IMR-90 (cell line): ENCODE results near the gene ASH1L. TPM values are rescaled to one million over a fixed set of nuclear protein-coding genes. Genes with fewer than 3 reads are reported as not detected.
A peak's percentile ranks its signal among the peaks of the same experiment; 100 is the strongest.

Source experiments
- ATAC-seq: fragments of 200-7000 bp; cut with Tn5 transposase; 2 replicates; pipeline ENCODE4 v1.9.1; 2020; ENCODE audit warnings: low read depth, mild to moderate bottlenecking, moderate library complexity
- BruUV-seq: library from RNA; stranded (reverse); fragments of 400-500 nt; replicated peaks from 2 replicates; lab custom pipeline; 2021; lab: Mats Ljungman, UMichigan
- CTCF ChIA-PET: fragments of 300-600 bp; formaldehyde crosslinking; extraction: SDS; loops from one replicate; lab custom pipeline; 2021; ENCODE audit warnings: antibody characterized with exemption; lab: Yijun Ruan, JAX
- POLR2A ChIA-PET: fragments of 300-600 bp; sonication (Branson Sonifier 250); formaldehyde crosslinking; loops from one replicate; lab custom pipeline; 2022; ENCODE audit warnings: antibody characterized with exemption; ENCODE audit not compliant: unreplicated experiment; lab: Charles Lee
- DNase-seq: peaks from one replicate; pipeline ENCODE4 v3.0.0; 2013
- H2AFZ ChIP-seq: replicated peaks from 2 replicates; pipeline ENCODE3; 2013; ENCODE audit warnings: low read length, mild to moderate bottlenecking; ENCODE audit not compliant: poor library complexity
- H2AK5ac ChIP-seq: 2 replicates; pipeline ENCODE4 v1.6.1; 2013; ENCODE audit warnings: low read depth, low read length, inconsistent platforms
- H2AK9ac ChIP-seq: replicated peaks from 2 replicates; pipeline ENCODE3; 2013; ENCODE audit warnings: mild to moderate bottlenecking, low read depth, low read length, moderate library complexity; ENCODE audit not compliant: poor library complexity
- H2BK120ac ChIP-seq: 2 replicates; pipeline ENCODE4 v1.6.1; 2013; ENCODE audit warnings: low read depth, low read length, inconsistent platforms
- H2BK15ac ChIP-seq: 3 replicates; pipeline ENCODE4 v1.6.1; 2013; ENCODE audit warnings: low read depth, low read length, inconsistent platforms
- H2BK20ac ChIP-seq: 2 replicates; pipeline ENCODE4 v1.6.1; 2013; ENCODE audit warnings: low read depth, mild to moderate bottlenecking, inconsistent platforms, low read length, moderate library complexity
- H2BK5ac ChIP-seq: 2 replicates; pipeline ENCODE4 v1.6.1; 2013; ENCODE audit warnings: mild to moderate bottlenecking, low read depth, low read length, inconsistent platforms; ENCODE audit not compliant: poor library complexity, severe bottlenecking
- H3K14ac ChIP-seq: replicated peaks from 2 replicates; pipeline ENCODE4 v1.6.1; 2013; ENCODE audit warnings: low read depth, low read length, inconsistent platforms
- H3K18ac ChIP-seq: 2 replicates; pipeline ENCODE4 v1.6.1; 2013; ENCODE audit warnings: low read depth, low read length, control low read depth
- H3K23ac ChIP-seq: 2 replicates; pipeline ENCODE4 v1.6.1; 2013; ENCODE audit warnings: low read depth, low read length, inconsistent platforms
- H3K27ac ChIP-seq: 2 replicates; pipeline ENCODE4 v1.5.1; 2013; ENCODE audit warnings: mild to moderate bottlenecking, control low read depth, low read length; ENCODE audit not compliant: insufficient read depth
- H3K27me3 ChIP-seq: 2 replicates; pipeline ENCODE4 v1.6.1; 2013; ENCODE audit warnings: low read length; ENCODE audit not compliant: control insufficient read depth, insufficient read depth
- H3K36me3 ChIP-seq: 2 replicates; pipeline ENCODE4 v1.6.1; 2013; ENCODE audit warnings: low read length, mixed read lengths; ENCODE audit not compliant: control insufficient read depth, insufficient read depth
- H3K4ac ChIP-seq: 2 replicates; pipeline ENCODE4 v1.6.1; 2013; ENCODE audit warnings: low read depth, low read length, inconsistent platforms
- H3K4me1 ChIP-seq: 2 replicates; pipeline ENCODE4 v1.6.1; 2013; ENCODE audit warnings: low read length, mixed read lengths; ENCODE audit not compliant: control insufficient read depth, insufficient read depth
- H3K4me2 ChIP-seq: 2 replicates; pipeline ENCODE4 v1.6.1; 2013; ENCODE audit warnings: low read depth, mild to moderate bottlenecking, control low read depth, low read length, moderate library complexity
- H3K4me3 ChIP-seq: 2 replicates; pipeline ENCODE4 v1.5.1; 2013; ENCODE audit warnings: low read depth, mild to moderate bottlenecking, control low read depth, low read length, moderate library complexity; ENCODE audit not compliant: insufficient read depth
- H3K56ac ChIP-seq: 2 replicates; pipeline ENCODE4 v1.6.1; 2013; ENCODE audit warnings: low read length, inconsistent platforms; ENCODE audit not compliant: insufficient read depth; ENCODE audit errors: extremely low read depth
- H3K79me1 ChIP-seq, 2 experiments: 2 replicates each; pipeline ENCODE4 v1.6.1; 2013; ENCODE audit warnings: low read length in 2 of 2, inconsistent platforms in 1 of 2, low read depth in 1 of 2
- H3K9ac ChIP-seq: 2 replicates; pipeline ENCODE4 v1.6.1; 2013; ENCODE audit warnings: low read depth, low read length, control low read depth
- H3K9me1 ChIP-seq: 2 replicates; pipeline ENCODE4 v1.6.1; 2013; ENCODE audit warnings: low read length, inconsistent platforms; ENCODE audit not compliant: insufficient read depth
- H3K9me3 ChIP-seq: 2 replicates; pipeline ENCODE4 v1.6.1; 2013; ENCODE audit warnings: low read length; ENCODE audit not compliant: control insufficient read depth, insufficient read depth
- H4K20me1 ChIP-seq: 2 replicates; pipeline ENCODE4 v1.6.1; 2013; ENCODE audit warnings: low read length, inconsistent platforms; ENCODE audit not compliant: insufficient read depth
- H4K5ac ChIP-seq: 2 replicates; pipeline ENCODE4 v1.6.1; 2013; ENCODE audit warnings: mild to moderate bottlenecking, low read depth, low read length, control low read depth
- H4K8ac ChIP-seq, 2 experiments: 2 replicates each; pipeline ENCODE4 v1.6.1; 2013; ENCODE audit warnings: low read depth in 2 of 2, low read length in 2 of 2, control low read depth in 1 of 2, inconsistent platforms in 1 of 2
- H4K91ac ChIP-seq: 2 replicates; pipeline ENCODE4 v1.6.1; 2013; ENCODE audit warnings: low read depth, low read length, inconsistent platforms; ENCODE audit not compliant: insufficient read depth
- MXI1 ChIP-seq: IDR thresholded peaks from 2 replicates; pipeline ENCODE4 v1.6.1; 2012; ENCODE audit warnings: low read depth, mild to moderate bottlenecking, low read length, moderate library complexity, borderline replicate concordance
- POLR2A ChIP-seq: IDR thresholded peaks from 2 replicates; pipeline ENCODE4 v1.6.1; 2012; ENCODE audit warnings: mild to moderate bottlenecking, low read depth, low read length
- SMC3 ChIP-seq: fragments of 150-350 bp; IDR thresholded peaks from 2 replicates; pipeline ENCODE4 v1.6.1; 2016; ENCODE audit warnings: low read depth, mild to moderate bottlenecking, antibody characterized with exemption, low read length, moderate library complexity
- WGBS, 2 experiments: methylation state at CpG; one replicate each; pipeline versions ENCODE4 v1.1.5 to v1.1.7; 2013; ENCODE audit warnings: missing lambda C conversion rate in 2 of 2; ENCODE audit not compliant: insufficient read length in 1 of 2; ENCODE audit errors: extremely low coverage in 2 of 2; 5-methylcytosine and 5-hydroxymethylcytosine counted together
- dilution Hi-C: fragments of 300-500 bp; cut with HindIII; formaldehyde crosslinking; loops from one replicate; pipeline ENCODE4 v1.14.3; 2018; ENCODE audit warnings: low sequenced_read_pairs; ENCODE audit not compliant: unreplicated experiment
- in situ Hi-C: fragments of 300-500 bp; cut with MboI; formaldehyde crosslinking; loops from 3 replicates; pipeline ENCODE4 v1.14.3; 2019; ENCODE audit warnings: low sequenced_read_pairs, inconsistent platforms, mixed read lengths
- intact Hi-C: fragments of 100-400 bp; cut with micrococcal nuclease; formaldehyde crosslinking; loops from 2 replicates; pipeline ENCODE4 v1.10.0; 2022
- polyA plus RNA-seq, 3 experiments: library from polyadenylated mRNA; depleted of rRNA; stranded (reverse); fragments of >200 nt; gene quantifications; 2 replicates each; pipeline ENCODE4 v1.2.3, GENCODE V29; 2012; ENCODE audit warnings: low replicate concordance in 1 of 3
- total RNA-seq: library from RNA; depleted of rRNA; stranded (reverse); fragments of >200 nt; gene quantifications from 2 replicates; pipeline ENCODE4 v1.2.3, GENCODE V29; 2012
- TF ChIP-seq, protein P1 (sequence below): fragments of 150-350 bp; IDR thresholded peaks from 2 replicates; pipeline ENCODE4 v1.6.1; 2017; ENCODE audit warnings: mild to moderate bottlenecking, antibody characterized with exemption, low read length, low read depth

ASH1L gene
- total and polyA plus RNA-seq, 2 of the 4 experiments (the other 2 are of a cell fraction): 13.7 to 18.5 TPM

DNA sequence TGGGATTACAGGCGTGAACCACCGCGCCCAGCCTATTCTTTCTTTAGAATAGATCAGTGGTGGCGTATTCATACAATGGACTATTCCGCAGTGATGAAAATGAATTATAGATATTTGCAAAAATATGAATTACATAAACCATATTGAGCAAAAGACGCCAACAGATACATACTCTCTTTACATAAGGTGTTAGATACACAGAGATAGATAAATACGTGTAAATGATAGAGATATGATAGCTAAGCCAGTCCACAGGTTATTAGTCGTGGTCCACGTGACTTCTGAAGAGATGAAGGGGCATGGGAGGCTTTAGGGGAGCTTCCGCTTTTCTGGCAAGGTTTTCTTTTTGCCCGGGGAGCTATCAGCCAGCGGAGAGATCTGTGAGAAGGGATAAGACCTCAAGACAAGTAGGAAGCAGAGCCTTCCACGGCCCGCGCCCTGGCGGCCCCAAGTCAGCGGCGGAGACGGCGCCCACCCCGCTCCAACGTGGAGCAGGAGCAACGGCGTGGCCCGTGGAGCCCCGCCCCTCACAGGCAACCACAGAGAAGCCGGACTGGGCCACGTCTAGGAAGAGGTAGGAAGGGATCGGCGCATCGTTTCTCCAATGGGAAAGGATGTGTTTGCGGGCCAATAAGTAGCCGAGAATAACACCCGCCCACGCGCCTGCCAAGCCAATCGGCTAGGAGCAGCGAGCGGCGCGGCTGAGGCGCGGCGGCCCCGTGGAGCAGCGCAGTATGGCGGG, 47.1 kb upstream of the ASH1L start, which contains the start of gene MSTO1:
MSTO1 (plus strand) TSS at position 704 of the 742 bp plus-strand sequence; CDS start at position 735, 31 bp downstream.
- Histone ChIP-seq H2BK5ac (peak within 1 kb of the TSS; percentile 88), H3K4me3 (peak within 1 kb of the TSS; percentile 79), H3K9me1 (no peaks in the 10 kb centered on the region), H2BK15ac (peak within 1 kb of the TSS; percentile 10; the same call in 1 of the 3 replicates), H3K79me1 (no peaks in the 10 kb centered on the region), H3K9me3 (no peaks in the 10 kb centered on the region), H3K36me3 (peaks cover 11% of the 10 kb centered on the region; the same call in 1 of the 2 replicates), H3K23ac (peak within 1 kb of the TSS; percentile 25; the same call in 1 of the 2 replicates), H3K4ac (peak within 1 kb of the TSS; percentile 77), H3K27ac (peak within 1 kb of the TSS; percentile 93), H2BK20ac (no peak within 1 kb of the TSS), H3K56ac (peak within 1 kb of the TSS; percentile 93), H2AFZ (peak within 1 kb of the TSS; percentile 97), H4K5ac (peak within 1 kb of the TSS; percentile 97), H3K9ac (peak within 1 kb of the TSS; percentile 77), H4K8ac (peak within 1 kb of the TSS; percentile 72 to 95), H3K4me1 (no peaks in the 10 kb centered on the region), H3K4me2 (peak within 1 kb of the TSS; percentile 85), H2AK5ac (peak within 1 kb of the TSS; percentile 79), H3K18ac (no peak within 1 kb of the TSS; the same call in 1 of the 2 replicates), H2BK120ac (no peak within 1 kb of the TSS; the same call in 1 of the 2 replicates), H3K14ac (peak within 1 kb of the TSS; percentile 88), H4K20me1 (no peaks in the 10 kb centered on the region), H4K91ac (peak within 1 kb of the TSS; percentile 73; the same call in 1 of the 2 replicates), H2AK9ac (peak within 1 kb of the TSS; percentile 84), H3K27me3 (no peaks in the 10 kb centered on the region)
- 4% methylated on average over 11 of the region's 47 CpGs; no CpG with 5 or more reads in 1 of the 2 experiments for WGBS, 2 experiments
- in situ Hi-C loops: no loop called here
- no TSS peak for BruUV-seq
- POLR2A ChIA-PET: interaction anchor here (0.6 kb wide), 1 partner anchor 385 kb away, joined by 4 read pairs; no protein-coding TSS in a partner anchor
- DNase-seq (peak; percentile 98), ATAC-seq (peak; percentile 98)
- peak; percentile 66 for TF ChIP-seq POLR2A
- no peak for TF ChIP-seq SMC3
- TF ChIP-seq, protein P1, sequence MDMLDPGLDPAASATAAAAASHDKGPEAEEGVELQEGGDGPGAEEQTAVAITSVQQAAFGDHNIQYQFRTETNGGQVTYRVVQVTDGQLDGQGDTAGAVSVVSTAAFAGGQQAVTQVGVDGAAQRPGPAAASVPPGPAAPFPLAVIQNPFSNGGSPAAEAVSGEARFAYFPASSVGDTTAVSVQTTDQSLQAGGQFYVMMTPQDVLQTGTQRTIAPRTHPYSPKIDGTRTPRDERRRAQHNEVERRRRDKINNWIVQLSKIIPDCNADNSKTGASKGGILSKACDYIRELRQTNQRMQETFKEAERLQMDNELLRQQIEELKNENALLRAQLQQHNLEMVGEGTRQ: peak; percentile 73
- peak; percentile 99 for TF ChIP-seq MXI1
- dilution Hi-C loops: no loop called here
- CTCF ChIA-PET: no interaction called here
- intact Hi-C loops: loop anchor here (5.0 kb wide), 1 partner anchor 38 kb away; no protein-coding TSS in a partner anchor
